ENCODE measurements around the gene CHRM5. TPM values are rescaled to one million over a fixed set of nuclear protein-coding genes. Genes with fewer than 3 reads are reported as not detected.

Gene CHRM5
- total RNA-seq, 1 experiment from 2014 or later, result not detected

DNA sequence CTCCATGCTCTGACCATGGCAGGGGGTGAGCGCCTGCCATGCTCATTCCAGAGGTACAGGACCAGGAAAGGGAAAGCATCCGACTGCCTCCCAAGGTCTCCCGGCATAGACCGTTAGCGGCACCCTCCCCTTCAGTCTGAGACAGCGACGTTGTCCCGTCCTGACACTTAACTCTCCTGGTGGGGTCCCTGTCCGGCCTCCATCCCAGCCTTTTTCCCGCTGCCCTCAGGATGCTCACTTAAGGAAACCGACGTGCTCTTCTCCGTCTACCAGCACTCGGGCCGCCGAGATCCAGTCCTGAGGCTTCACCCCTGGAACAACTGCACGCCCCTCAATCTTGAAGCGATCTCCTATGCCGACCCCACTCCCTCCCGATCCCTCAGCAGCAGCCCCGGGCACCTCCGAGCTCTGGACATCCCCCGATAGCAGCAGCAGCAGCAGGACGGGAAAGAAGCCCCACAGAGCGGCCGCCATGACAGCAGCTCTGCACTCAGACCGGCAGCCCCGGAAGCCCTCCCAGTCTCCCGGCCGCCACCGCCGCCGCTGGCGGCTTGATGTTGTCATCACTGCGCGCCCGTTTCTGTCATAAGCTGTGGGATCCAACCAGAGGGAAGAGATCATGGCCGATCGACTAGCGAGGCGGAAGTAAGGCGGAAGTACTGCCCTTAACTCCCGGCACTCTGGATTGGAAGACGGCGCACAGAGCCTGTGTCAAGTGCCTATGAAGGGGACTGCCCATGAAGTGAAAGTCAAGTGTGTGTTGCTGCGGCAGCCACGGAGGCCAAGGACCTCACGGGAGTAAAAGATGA is 133.3 kb downstream of the CHRM5 start, which contains the start of the genes EMC7 and PGBD4 (continued):
- peak; percentile 98 for TF ChIP-seq YY1 (IDR thresholded peaks at IDR 0.05; ENCODE audit: extremely low read depth, insufficient replicate concordance, low read depth, low read length)
- TF ChIP-seq, protein P1, sequence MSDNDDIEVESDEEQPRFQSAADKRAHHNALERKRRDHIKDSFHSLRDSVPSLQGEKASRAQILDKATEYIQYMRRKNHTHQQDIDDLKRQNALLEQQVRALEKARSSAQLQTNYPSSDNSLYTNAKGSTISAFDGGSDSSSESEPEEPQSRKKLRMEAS (IDR thresholded peaks at IDR 0.05), result peak; percentile 86
- peak; percentile 72 for TF ChIP-seq SIN3A (IDR thresholded peaks at IDR 0.05; ENCODE audit: low read depth)
- TF ChIP-seq, protein P2, sequence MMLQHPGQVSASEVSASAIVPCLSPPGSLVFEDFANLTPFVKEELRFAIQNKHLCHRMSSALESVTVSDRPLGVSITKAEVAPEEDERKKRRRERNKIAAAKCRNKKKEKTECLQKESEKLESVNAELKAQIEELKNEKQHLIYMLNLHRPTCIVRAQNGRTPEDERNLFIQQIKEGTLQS (IDR thresholded peaks at IDR 0.05), result no peak
- TF ChIP-seq SRF (IDR thresholded peaks at IDR 0.05; ENCODE audit: low read depth), result peak; percentile 92
- no peak for TF ChIP-seq EZH2phosphoT487 (IDR thresholded peaks at IDR 0.05; ENCODE audit: borderline replicate concordance)
- no peak for TF ChIP-seq CEBPB (IDR thresholded peaks at IDR 0.05; ENCODE audit: low read depth)
- TF ChIP-seq, protein P3, sequence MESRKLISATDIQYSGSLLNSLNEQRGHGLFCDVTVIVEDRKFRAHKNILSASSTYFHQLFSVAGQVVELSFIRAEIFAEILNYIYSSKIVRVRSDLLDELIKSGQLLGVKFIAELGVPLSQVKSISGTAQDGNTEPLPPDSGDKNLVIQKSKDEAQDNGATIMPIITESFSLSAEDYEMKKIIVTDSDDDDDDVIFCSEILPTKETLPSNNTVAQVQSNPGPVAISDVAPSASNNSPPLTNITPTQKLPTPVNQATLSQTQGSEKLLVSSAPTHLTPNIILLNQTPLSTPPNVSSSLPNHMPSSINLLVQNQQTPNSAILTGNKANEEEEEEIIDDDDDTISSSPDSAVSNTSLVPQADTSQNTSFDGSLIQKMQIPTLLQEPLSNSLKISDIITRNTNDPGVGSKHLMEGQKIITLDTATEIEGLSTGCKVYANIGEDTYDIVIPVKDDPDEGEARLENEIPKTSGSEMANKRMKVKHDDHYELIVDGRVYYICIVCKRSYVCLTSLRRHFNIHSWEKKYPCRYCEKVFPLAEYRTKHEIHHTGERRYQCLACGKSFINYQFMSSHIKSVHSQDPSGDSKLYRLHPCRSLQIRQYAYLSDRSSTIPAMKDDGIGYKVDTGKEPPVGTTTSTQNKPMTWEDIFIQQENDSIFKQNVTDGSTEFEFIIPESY (IDR thresholded peaks at IDR 0.05; ENCODE audit: extremely low read depth, insufficient replicate concordance, low read length), result no peak

DNA sequence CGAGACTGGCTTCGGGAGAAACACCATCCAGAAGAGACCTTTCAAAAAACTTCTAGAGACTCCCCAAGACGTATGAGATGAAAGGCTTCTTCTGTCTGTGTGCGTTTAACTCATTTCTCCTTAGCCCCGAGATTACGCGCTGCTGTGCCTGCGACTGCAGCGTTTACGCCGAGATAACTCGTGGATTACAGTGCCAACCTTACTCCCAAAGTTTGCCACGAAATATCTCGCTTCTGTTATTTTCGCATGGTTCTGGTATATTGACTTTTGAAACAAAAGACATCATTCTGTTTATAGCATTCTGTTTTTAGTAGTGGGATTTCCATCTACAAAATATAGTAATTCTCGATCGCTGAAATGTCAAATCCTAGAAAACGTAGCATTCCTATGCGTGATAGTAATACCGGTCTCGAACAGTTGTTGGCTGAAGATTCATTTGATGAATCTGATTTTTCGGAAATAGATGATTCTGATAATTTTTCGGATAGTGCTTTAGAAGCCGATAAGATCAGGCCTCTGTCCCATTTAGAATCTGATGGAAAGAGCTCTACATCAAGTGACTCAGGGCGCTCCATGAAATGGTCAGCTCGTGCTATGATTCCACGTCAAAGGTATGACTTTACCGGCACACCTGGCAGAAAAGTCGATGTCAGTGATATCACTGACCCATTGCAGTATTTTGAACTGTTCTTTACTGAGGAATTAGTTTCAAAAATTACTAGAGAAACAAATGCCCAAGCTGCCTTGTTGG is 134.1 kb downstream of the CHRM5 start:
- DNase-seq (ENCODE audit: low read depth, low spot score) (no peak), ATAC-seq (no peak)
- intact Hi-C loops (cut with micrococcal nuclease), result no loop called here
- H4K20me1 ChIP-seq (ENCODE audit: insufficient read depth), result no peaks in the 10 kb centered on the region
- peak overlapping the region; percentile 38 for H3K27ac ChIP-seq (ENCODE audit: low read depth, low read length)
- H3K9me2 ChIP-seq (ENCODE audit: insufficient read depth), result no peaks in the 10 kb centered on the region
- H3K9ac ChIP-seq (ENCODE audit: low read length), result peak overlapping the region; percentile 84
- TF ChIP-seq, protein P3 (IDR thresholded peaks at IDR 0.05; ENCODE audit: extremely low read depth, insufficient replicate concordance, low read length), result no peak
- no peak for TF ChIP-seq ELF1 (IDR thresholded peaks at IDR 0.05; ENCODE audit: borderline replicate concordance, low read depth)
- no peak for TF ChIP-seq POLR2AphosphoS5 (IDR thresholded peaks at IDR 0.05; ENCODE audit: low read depth, low read length)
- TF ChIP-seq SRF (IDR thresholded peaks at IDR 0.05; ENCODE audit: low read depth), result no peak
- TF ChIP-seq EZH2 (IDR thresholded peaks at IDR 0.05), result no peak
- TF ChIP-seq, protein P4, sequence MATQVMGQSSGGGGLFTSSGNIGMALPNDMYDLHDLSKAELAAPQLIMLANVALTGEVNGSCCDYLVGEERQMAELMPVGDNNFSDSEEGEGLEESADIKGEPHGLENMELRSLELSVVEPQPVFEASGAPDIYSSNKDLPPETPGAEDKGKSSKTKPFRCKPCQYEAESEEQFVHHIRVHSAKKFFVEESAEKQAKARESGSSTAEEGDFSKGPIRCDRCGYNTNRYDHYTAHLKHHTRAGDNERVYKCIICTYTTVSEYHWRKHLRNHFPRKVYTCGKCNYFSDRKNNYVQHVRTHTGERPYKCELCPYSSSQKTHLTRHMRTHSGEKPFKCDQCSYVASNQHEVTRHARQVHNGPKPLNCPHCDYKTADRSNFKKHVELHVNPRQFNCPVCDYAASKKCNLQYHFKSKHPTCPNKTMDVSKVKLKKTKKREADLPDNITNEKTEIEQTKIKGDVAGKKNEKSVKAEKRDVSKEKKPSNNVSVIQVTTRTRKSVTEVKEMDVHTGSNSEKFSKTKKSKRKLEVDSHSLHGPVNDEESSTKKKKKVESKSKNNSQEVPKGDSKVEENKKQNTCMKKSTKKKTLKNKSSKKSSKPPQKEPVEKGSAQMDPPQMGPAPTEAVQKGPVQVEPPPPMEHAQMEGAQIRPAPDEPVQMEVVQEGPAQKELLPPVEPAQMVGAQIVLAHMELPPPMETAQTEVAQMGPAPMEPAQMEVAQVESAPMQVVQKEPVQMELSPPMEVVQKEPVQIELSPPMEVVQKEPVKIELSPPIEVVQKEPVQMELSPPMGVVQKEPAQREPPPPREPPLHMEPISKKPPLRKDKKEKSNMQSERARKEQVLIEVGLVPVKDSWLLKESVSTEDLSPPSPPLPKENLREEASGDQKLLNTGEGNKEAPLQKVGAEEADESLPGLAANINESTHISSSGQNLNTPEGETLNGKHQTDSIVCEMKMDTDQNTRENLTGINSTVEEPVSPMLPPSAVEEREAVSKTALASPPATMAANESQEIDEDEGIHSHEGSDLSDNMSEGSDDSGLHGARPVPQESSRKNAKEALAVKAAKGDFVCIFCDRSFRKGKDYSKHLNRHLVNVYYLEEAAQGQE (IDR thresholded peaks at IDR 0.05; ENCODE audit: low read depth), result no peak
- peak overlapping the region; percentile 39 for H2AFZ ChIP-seq (ENCODE audit: low read depth, low read length, poor library complexity, severe bottlenecking)
- H3K27me3 ChIP-seq (ENCODE audit: insufficient read depth, low read length), result no peaks in the 10 kb centered on the region
- H3K4me1 ChIP-seq (ENCODE audit: control insufficient read depth in 1 of 2, insufficient read depth in 2 of 2, low read length in 2 of 2), result peaks cover 3 to 16% of the 10 kb centered on the region in 2 experiments; a peak in 2 of 4 replicates
- no peaks in the 10 kb centered on the region for H3K36me3 ChIP-seq (ENCODE audit: control insufficient read depth in 1 of 2, insufficient read depth in 2 of 2, low read length in 2 of 2)
- H3K9me3 ChIP-seq (ENCODE audit: control insufficient read depth in 1 of 2, insufficient read depth in 1 of 2, low read depth in 1 of 2, low read length in 2 of 2), result peaks cover 0 to 7% of the 10 kb centered on the region in 2 experiments; a peak in 1 of 4 replicates
- ChIA-PET CTCF (no interaction called here), POLR2A (interaction anchor here (0.7 to 1.0 kb wide), 2 partner anchors 62 to 107 kb away, joined by 3 to 4 read pairs; partner anchors contain the start of gene KATNBL1), RAD21 (ENCODE audit: low non-redundant PET in 1 of 2, low total read pairs in 2 of 2, uncharacterized antibody in 2 of 2, unreplicated experiment in 2 of 2) (no interaction called here)
- H3K79me2 ChIP-seq (ENCODE audit: insufficient read depth, low read length), result peaks cover 41% of the 10 kb centered on the region
- BruUV-seq (replicated peaks), result TSS peak; percentile 81
- peak overlapping the region; percentile 93 to 97 for H3K4me3 ChIP-seq (replicated peaks in 1 of 2; ENCODE audit: low read depth in 1 of 2, low read length in 2 of 2)
- peak overlapping the region; percentile 74 for H3K4me2 ChIP-seq (ENCODE audit: low read length)
